ENCODE measurements around the gene GAB3.
"Not testable (repeated sequence)": the region's sequence is repeated elsewhere in the genome, so short reads cannot be mapped to it uniquely, and the experiment has no call there.

The GAB3 gene

DNA sequence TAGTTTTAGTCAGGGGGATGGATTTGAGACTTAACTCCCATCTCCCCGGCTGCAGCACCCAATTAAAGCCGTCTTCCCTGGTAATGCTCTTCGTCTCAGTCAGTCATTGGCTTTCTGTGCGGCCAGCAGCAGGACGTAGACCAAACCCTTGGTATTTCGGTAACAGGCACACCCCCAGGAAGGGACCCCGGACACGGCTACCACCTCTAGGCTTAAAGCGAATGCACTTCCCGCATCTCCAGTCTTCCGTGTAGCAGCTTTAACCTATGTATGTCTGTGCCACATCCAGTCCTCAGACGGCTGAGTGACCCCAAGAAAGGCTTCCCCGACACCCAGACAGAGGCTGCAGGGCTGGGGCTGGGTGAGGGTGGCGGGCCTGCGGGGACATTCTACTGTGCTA, 96.0 kb downstream of the GAB3 start:
- DNase-seq = no peak

DNA sequence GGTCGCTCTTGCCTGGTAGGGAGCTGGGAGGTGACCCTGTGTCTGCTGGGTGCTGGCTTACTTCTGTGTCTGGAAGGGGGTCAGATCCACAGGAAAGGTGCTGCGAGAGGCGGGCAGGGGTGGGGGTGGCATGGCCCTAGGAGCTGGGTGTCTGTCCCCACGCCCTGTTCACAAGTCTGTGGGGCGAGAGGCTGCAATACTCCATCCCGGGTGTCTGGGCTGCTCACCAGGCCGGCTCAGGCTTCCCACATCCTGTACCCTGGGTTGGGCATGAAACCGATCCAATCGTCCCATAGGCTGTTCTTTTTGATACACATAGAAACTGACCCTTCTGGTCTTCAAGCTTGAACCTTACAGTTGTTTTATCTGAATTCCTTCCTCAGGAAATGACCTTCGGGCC, 96.5 kb downstream of the GAB3 start:
- no peak for DNase-seq

DNA sequence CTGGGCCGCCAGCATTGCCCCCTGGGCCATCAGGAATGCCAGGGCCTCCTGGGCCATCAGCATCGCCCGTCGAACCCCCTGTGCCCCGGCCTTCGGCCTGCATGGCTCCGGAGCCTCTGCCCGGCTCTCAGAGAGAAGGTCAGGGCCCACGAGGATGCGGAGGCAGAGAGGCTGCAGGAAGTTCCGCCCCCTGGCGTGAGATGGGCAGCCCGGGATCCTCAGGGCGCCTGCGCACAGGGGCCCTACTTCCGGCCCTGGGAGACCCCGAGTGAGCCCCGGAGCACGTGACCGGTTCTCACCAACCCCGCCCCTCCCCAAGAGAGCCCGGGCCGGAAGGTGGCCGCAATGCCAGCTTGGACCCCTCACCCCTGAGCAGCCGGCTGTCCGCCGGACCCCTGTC, 97.5 kb downstream of the GAB3 start, which contains the start of gene CTAG2:
CTAG2 (minus strand) TSS at position 167 of the 400 bp plus-strand sequence; CDS start at position 103, 64 bp downstream.
- not testable (repeated sequence) for DNase-seq

DNA sequence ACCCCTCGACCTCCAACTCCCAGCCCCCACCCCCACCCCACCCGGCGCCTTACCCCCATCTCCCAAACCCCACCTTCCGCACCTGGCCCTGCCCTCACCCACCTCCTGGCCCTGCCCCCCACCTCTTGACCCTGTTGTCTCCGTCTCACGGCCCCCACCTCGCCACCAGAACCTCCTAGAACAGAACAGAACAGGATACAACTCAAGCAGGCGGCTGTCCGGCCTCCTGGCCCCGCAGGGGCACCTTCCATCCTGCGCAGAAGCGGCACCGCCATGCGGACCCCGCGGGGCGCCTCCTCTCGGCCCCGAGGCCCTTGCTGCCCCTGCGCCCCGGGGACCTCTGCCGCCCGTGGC, 97.9 kb downstream of the GAB3 start:
- DNase-seq = no peak

DNA sequence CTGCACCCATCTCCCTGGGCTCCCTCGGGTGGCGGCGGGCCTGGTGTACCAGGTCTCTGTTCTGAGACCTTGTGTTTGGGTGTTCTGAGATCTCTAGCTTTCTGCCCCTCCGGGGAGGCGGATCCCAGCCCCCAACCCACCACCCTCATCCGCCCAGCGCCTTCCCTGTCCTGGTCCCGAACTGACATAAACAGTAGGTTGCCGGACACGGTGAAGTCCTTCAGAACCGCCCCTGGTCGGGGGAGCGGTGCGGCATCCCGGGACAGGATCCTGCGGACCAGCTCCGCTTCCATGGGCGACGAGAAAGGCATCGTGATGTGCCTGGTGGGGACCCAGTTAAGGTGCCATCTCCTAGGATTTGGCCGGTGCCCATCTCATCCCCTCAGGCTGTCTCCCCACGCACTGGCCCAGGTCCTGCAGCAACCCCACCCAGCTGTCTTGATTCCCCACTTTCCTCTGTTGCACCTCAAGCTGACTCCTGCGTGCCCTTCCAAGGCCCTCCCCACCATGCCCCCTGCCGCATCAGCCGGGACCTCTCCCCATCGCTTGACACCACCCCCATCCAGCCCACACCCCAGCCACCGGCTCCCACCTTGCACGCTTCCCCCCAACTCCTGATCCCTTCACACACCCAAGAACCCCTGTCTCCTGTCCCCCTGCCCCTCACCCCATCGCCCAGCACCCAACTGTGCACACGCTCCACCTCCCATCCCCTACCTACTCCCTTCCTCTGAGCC, 98.4 kb downstream of the GAB3 start:
- DNase-seq = no peak

DNA sequence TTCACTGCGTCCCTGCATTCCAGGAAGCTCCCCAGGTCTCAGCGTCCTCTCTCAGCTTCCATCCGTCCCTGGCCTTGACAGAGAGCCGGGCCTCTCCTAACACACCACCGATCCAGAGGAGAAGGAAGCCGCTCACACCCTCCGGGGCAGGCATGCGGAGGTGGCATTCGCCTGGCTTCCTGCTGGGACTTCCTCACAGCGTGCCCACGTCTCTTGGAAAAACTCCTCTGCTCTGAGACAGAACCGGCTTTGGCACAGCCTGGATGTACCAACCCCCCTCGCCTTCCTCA, 100.7 kb downstream of the GAB3 start:
- no peak for DNase-seq

- no peak for DNase-seq
Observed at GRCh38 chrX:154649503-154650220, 101.2 kb downstream of the GAB3 start.

- no peak for DNase-seq
Observed at GRCh38 chrX:154648931-154649330, 101.9 kb downstream of the GAB3 start.

DNA sequence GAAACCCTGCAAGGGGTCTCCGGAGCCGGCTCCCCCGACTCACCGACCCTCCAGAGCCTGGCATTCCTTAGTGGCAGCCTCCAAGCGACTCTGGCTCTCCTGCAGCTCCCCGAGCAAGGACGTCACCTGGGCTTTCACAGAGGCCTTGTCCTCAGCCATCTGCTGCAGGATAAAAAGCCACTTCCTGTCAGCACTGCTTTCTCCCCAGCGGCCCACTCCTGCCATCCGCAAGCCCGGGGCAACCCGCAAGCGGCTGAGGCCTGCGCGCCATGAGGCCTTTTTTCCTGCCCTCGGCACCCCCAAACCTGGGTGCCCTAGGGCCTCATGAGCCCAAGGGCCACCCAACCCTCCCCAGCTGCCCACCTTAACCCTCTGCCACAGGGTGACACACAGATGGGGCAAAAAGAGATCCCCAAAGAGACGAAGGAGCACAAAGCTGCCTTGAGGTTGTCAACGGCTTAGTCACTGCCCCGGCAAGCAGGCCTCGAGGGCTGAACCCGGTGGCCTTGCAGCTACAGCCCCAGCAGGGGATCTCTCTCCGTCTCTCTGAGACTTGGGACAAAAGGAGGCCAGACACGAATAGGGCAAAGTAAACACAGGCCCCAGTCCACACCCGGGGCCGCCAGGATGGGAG, 105.0 kb downstream of the GAB3 start:
- not testable (repeated sequence) for DNase-seq

- not testable (repeated sequence) for DNase-seq
Observed at GRCh38 chrX:154643708-154644107, 107.2 kb downstream of the GAB3 start.

DNA sequence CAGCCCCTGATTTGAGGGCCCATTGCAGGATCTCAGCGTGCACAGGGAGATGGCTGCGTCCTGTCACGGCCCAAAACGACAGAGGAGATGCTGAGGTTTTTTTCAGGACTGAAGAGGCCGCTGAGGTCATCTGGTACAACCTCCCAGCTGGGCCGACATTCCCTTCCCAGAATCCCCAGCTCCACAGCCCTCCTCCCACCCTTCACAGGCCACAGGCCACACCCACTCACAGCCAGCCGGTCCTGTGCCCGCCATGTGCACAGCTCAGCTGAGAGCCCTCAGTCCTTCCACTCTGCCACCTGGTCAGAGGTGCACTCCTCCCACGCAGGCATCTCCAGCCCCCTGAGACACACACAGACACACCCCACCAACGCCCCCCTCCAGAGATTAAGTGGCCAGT, 109.1 kb downstream of the GAB3 start:
- DNase-seq = not testable (repeated sequence)

DNA sequence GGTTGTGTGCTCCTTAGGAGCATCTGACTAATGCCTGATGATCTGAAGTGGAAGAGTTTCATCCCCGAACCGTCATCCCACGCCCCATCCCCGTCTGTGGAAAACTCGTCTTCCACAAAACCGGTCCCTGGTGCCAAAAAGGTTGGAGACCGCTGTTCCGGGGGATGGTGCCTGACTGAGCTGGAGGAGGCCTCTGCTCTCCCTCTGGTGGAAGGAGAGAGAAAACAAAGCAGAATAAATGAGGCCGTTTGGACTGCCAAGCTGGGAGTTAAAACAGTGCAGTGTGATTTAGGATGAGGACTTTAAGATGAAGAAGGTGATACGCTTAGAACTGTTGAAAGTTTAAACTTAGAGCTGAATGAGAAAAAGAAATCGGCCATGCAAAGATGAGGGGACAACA, 117.2 kb downstream of the GAB3 start:
- not testable (repeated sequence) for DNase-seq

DNA sequence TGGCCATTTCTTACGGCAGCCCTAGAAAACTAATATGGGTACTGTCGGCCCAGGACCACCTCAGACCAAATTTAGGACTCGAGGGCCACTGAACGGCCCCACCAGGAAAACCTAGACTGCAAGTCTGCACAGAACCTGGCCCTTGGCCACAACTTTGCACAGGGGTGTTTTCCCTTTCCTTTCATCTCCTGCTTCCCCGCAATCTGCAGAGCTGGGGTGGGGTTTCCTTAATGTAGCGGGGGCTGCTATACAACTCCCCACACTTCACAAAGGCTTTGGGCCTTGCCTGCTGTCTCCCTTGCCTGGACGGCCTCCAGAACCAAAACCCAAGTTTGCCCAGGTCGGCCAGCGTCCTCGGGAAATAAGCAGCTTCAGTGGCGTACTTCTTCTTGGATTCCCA, 119.9 kb downstream of the GAB3 start:
- DNase-seq = not testable (repeated sequence)

GRCh38 chrX:154628960-154629359, 121.9 kb downstream of the GAB3 start:
- not testable (repeated sequence) for DNase-seq

All from activated CD4-positive, alpha-beta T cell treated with anti-CD3 and anti-CD28 coated beads for 4 hours (primary cell).